ENCODE data around the gene GMDS. TPM values are rescaled to one million over a fixed set of nuclear protein-coding genes. Genes with fewer than 3 reads are reported as not detected.

GMDS gene
- total and polyA plus RNA-seq, 2 donors (not counting 1 experiment from before 2014, with no cell fraction given): 11.5 to 16.4 TPM

DNA sequence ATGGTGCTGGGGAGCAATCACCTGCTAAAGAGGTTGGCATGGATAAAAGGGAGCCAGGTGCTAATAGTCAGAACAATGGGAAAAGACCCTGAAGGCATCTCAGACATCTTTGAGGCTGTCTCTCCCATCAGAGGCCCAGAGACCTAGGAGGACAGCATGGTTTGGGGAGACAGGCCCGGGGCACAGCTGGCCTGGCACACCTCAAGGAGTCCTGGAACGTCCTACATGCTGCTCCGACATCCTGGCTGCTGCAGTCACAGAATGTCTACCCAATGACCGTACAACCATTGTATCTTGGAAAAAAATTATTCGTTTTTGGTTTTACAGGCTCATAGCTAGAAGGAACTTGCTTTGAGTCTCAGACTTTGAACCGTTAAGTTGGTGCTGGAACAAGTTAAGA, 4.4 kb downstream of the GMDS start:
- peaks cover 25% of the 10 kb centered on the region for H3K79me2 ChIP-seq (ENCODE audit: control insufficient read depth, insufficient read depth, low read length)
- H3K4me2 ChIP-seq (replicated peaks; ENCODE audit: low read depth, low read length, poor library complexity, severe bottlenecking): no peak overlapping the region
- DNase-seq (no peak), ATAC-seq (ENCODE audit: low read depth) (no peak)
- H3K4me3 Mint-ChIP-seq: no peak overlapping the region
- 100% methylated on average over 5 of the region's 6 CpGs for WGBS (ENCODE audit: insufficient coverage)
- H3K9ac ChIP-seq (ENCODE audit: low read length): no peak overlapping the region
- TF ChIP-seq, protein P1, sequence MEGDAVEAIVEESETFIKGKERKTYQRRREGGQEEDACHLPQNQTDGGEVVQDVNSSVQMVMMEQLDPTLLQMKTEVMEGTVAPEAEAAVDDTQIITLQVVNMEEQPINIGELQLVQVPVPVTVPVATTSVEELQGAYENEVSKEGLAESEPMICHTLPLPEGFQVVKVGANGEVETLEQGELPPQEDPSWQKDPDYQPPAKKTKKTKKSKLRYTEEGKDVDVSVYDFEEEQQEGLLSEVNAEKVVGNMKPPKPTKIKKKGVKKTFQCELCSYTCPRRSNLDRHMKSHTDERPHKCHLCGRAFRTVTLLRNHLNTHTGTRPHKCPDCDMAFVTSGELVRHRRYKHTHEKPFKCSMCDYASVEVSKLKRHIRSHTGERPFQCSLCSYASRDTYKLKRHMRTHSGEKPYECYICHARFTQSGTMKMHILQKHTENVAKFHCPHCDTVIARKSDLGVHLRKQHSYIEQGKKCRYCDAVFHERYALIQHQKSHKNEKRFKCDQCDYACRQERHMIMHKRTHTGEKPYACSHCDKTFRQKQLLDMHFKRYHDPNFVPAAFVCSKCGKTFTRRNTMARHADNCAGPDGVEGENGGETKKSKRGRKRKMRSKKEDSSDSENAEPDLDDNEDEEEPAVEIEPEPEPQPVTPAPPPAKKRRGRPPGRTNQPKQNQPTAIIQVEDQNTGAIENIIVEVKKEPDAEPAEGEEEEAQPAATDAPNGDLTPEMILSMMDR (IDR thresholded peaks at IDR 0.05): no peak
- no peak for TF ChIP-seq EZH2 (IDR thresholded peaks at IDR 0.05; ENCODE audit: borderline replicate concordance, insufficient read depth, low read depth, low read length, poor library complexity, severe bottlenecking)
- H3K36me3 ChIP-seq (replicated peaks in 1 of 2; ENCODE audit: control extremely low read depth in 1 of 2, control insufficient read depth in 1 of 2, extremely low read depth in 1 of 2, insufficient read depth in 2 of 2, low read length in 1 of 2): no peaks in the 10 kb centered on the region
- H3K4me1 Mint-ChIP-seq: peaks cover 10% of the 10 kb centered on the region
- H3K27me3 Mint-ChIP-seq: no peaks in the 10 kb centered on the region
- H3K27me3 ChIP-seq (replicated peaks in 1 of 4; ENCODE audit: control extremely low read depth in 1 of 4, control insufficient read depth in 3 of 4, insufficient read depth in 4 of 4, low read length in 3 of 4): no peaks in the 10 kb centered on the region
- H3K4me3 ChIP-seq (ENCODE audit: control extremely low read depth in 1 of 5, extremely low read depth in 1 of 5, insufficient read depth in 1 of 5, low read depth in 2 of 5, low read length in 4 of 5): no peak overlapping the region
- CTCF ChIA-PET: no interaction called here
- no peak overlapping the region for H2AFZ ChIP-seq (ENCODE audit: insufficient read depth, low read depth, low read length, poor library complexity, severe bottlenecking)
- intact Hi-C loops (cut with micrococcal nuclease): loop anchor here (10.0 kb wide), 1 partner anchor 494 kb away; no protein-coding TSS in a partner anchor
- peaks cover 7 to 10% of the 10 kb centered on the region in 2 donors for H3K4me1 ChIP-seq (ENCODE audit: control insufficient read depth in 2 of 2, insufficient read depth in 2 of 2, low read length in 2 of 2)
- H3K9me3 ChIP-seq (ENCODE audit: control extremely low read depth in 1 of 3, control insufficient read depth in 2 of 3, insufficient read depth in 1 of 3, low read length in 2 of 3): no peaks in the 10 kb centered on the region
- H4K20me1 ChIP-seq (ENCODE audit: control insufficient read depth, insufficient read depth, low read length, poor library complexity, severe bottlenecking): no peaks in the 10 kb centered on the region
- H3K9me3 Mint-ChIP-seq (ENCODE audit: insufficient read depth): no peaks in the 10 kb centered on the region
- POLR2A ChIA-PET: no interaction called here
- H3K27ac Mint-ChIP-seq: no peak overlapping the region
- H3K27ac ChIP-seq (ENCODE audit: low read length in 2 of 2): no peak overlapping the region

DNA sequence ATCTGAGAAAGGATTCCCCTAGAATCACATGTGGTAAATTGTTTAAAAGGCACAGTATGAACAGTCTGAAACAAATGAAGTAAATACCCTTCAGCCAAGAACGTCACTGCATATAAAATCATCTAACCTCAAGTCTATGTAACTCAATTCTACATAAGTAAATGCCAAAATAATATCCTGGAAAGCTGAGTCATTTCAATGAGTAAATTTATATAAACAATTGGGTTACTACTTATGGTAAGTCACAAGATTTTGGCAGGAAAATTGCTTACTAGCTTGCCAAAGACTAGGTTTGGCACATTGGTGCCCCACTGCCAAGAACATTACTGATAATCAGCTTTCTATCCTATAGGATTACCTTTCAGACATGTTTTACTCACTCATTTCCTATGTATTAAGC, 8.4 kb downstream of the GMDS start:
- DNase-seq (no peak), ATAC-seq (ENCODE audit: low read depth) (no peak)
- no peak overlapping the region for H3K4me3 Mint-ChIP-seq
- Histone ChIP-seq H3K36me3 (replicated peaks in 1 of 2; ENCODE audit: control extremely low read depth in 1 of 2, control insufficient read depth in 1 of 2, extremely low read depth in 1 of 2, insufficient read depth in 2 of 2, low read length in 1 of 2) (no peaks in the 10 kb centered on the region), H3K9me3 (ENCODE audit: control extremely low read depth in 1 of 3, control insufficient read depth in 2 of 3, insufficient read depth in 1 of 3, low read length in 2 of 3) (no peaks in the 10 kb centered on the region), H3K27ac (ENCODE audit: low read length in 2 of 2) (no peak overlapping the region), H3K4me2 (replicated peaks; ENCODE audit: low read depth, low read length, poor library complexity, severe bottlenecking) (no peak overlapping the region), H3K4me3 (ENCODE audit: control extremely low read depth in 1 of 5, extremely low read depth in 1 of 5, insufficient read depth in 1 of 5, low read depth in 2 of 5, low read length in 4 of 5) (no peak overlapping the region), H4K20me1 (ENCODE audit: control insufficient read depth, insufficient read depth, low read length, poor library complexity, severe bottlenecking) (no peaks in the 10 kb centered on the region), H3K9ac (ENCODE audit: low read length) (no peak overlapping the region), H2AFZ (ENCODE audit: insufficient read depth, low read depth, low read length, poor library complexity, severe bottlenecking) (no peak overlapping the region), H3K4me1 (ENCODE audit: control insufficient read depth in 2 of 2, insufficient read depth in 2 of 2, low read length in 2 of 2) (peaks cover 7 to 9% of the 10 kb centered on the region in 2 donors), H3K79me2 (ENCODE audit: control insufficient read depth, insufficient read depth, low read length) (peaks cover 25% of the 10 kb centered on the region), H3K27me3 (replicated peaks in 1 of 4; ENCODE audit: control extremely low read depth in 1 of 4, control insufficient read depth in 3 of 4, insufficient read depth in 4 of 4, low read length in 3 of 4) (no peaks in the 10 kb centered on the region)
- no CpG with 5 or more reads among the region's 1 CpG for WGBS (ENCODE audit: insufficient coverage)
- H3K27me3 Mint-ChIP-seq: no peaks in the 10 kb centered on the region
- ChIA-PET POLR2A (no interaction called here), CTCF (no interaction called here)
- TF ChIP-seq EZH2 (IDR thresholded peaks at IDR 0.05; ENCODE audit: borderline replicate concordance, insufficient read depth, low read depth, low read length, poor library complexity, severe bottlenecking): no peak
- TF ChIP-seq, protein P1 (IDR thresholded peaks at IDR 0.05): no peak
- H3K9me3 Mint-ChIP-seq (ENCODE audit: insufficient read depth): no peaks in the 10 kb centered on the region
- intact Hi-C loops (cut with micrococcal nuclease): no loop called here
- no peak overlapping the region for H3K27ac Mint-ChIP-seq
- peaks cover 12% of the 10 kb centered on the region for H3K4me1 Mint-ChIP-seq
